Fibroblast of lung (primary cell): ENCODE data around the gene AZU1. TPM values are rescaled to one million over a fixed set of nuclear protein-coding genes. Genes with fewer than 3 reads are reported as not detected.

ENCODE experiments used
- DNase-seq, 2 donors: peaks; one replicate each; pipeline versions ENCODE4 v3.0.0 to v3.0.0-alpha.2; 2010; ENCODE audit warnings: low read depth in 2 of 2
- H2AFZ ChIP-seq: 2 replicates; pipeline ENCODE4 v1.5.1; 2012; ENCODE audit warnings: low read length, control low read depth, inconsistent platforms
- H3K27ac ChIP-seq: 2 replicates; pipeline ENCODE4 v1.5.1; 2011; ENCODE audit warnings: low read length, control low read depth; ENCODE audit not compliant: insufficient read depth
- H3K27me3 ChIP-seq: 2 replicates; pipeline ENCODE4 v1.5.1; 2011; ENCODE audit warnings: mild to moderate bottlenecking, low read length; ENCODE audit not compliant: control insufficient read depth, insufficient read depth
- H3K36me3 ChIP-seq: 2 replicates; pipeline ENCODE4 v1.5.1; 2011; ENCODE audit warnings: low read length; ENCODE audit not compliant: control insufficient read depth, insufficient read depth
- H3K4me1 ChIP-seq: 2 replicates; pipeline ENCODE4 v1.5.1; 2011; ENCODE audit warnings: low read length; ENCODE audit not compliant: control insufficient read depth, insufficient read depth; ENCODE audit errors: extremely low read depth
- H3K4me2 ChIP-seq: 2 replicates; pipeline ENCODE4 v1.5.1; 2011; ENCODE audit warnings: low read length, control low read depth; ENCODE audit not compliant: insufficient read depth; ENCODE audit errors: extremely low read depth
- H3K4me3 ChIP-seq, 4 experiments: fragments of 200-600 bp in 1 of 4; sonication (generic) in 1 of 4; replicated peaks in 1 of 4; 2 replicates each; pipeline ENCODE4 v1.5.1; 2011 to 2016; ENCODE audit warnings: low read length in 4 of 4, low read depth in 3 of 4, mild to moderate bottlenecking in 3 of 4, control low read depth in 2 of 4, inconsistent platforms in 1 of 4, mixed read lengths in 1 of 4; ENCODE audit not compliant: insufficient read depth in 1 of 4; ENCODE audit errors: control extremely low read depth in 1 of 4
- H3K79me2 ChIP-seq: 2 replicates; pipeline ENCODE4 v1.5.1; 2012; ENCODE audit warnings: mild to moderate bottlenecking, low read length, inconsistent platforms; ENCODE audit not compliant: control insufficient read depth, insufficient read depth
- H3K9ac ChIP-seq: 2 replicates; pipeline ENCODE4 v1.5.1; 2011; ENCODE audit warnings: mild to moderate bottlenecking, low read length, control low read depth; ENCODE audit not compliant: insufficient read depth
- H3K9me3 ChIP-seq: 2 replicates; pipeline ENCODE4 v1.5.1; 2012; ENCODE audit warnings: low read depth, low read length; ENCODE audit not compliant: control insufficient read depth, insufficient read depth
- H4K20me1 ChIP-seq: 2 replicates; pipeline ENCODE4 v1.5.1; 2011; ENCODE audit warnings: low read length; ENCODE audit not compliant: control insufficient read depth, insufficient read depth; ENCODE audit errors: extremely low read depth
- EZH2 ChIP-seq: IDR thresholded peaks from 2 replicates; pipeline ENCODE4 v1.5.1; 2012; ENCODE audit warnings: low read length, control low read depth, mild to moderate bottlenecking; ENCODE audit errors: missing control alignments
- polyA plus RNA-seq, 2 donors: library from polyadenylated mRNA; depleted of rRNA in 1 of 2; stranded (reverse) in 1 of 2; unstranded in 1 of 2; fragments of >200 nt; gene quantifications; 2 replicates each; pipeline ENCODE4 v1.2.1, GENCODE V29; 2011 to 2012; ENCODE audit warnings: missing spikeins in 1 of 2
- total RNA-seq: library from RNA; depleted of rRNA; stranded (reverse); fragments of >200 nt; gene quantifications from 2 replicates; pipeline ENCODE4 v1.2.1, GENCODE V29; 2014
- TF ChIP-seq, protein P1 (sequence below), 2 donors: IDR thresholded peaks in 1 of 2; conservative IDR thresholded peaks in 1 of 2; 1 replicate in 1 of 2; 2 replicates in 1 of 2; pipeline ENCODE4 v1.5.1; 2011 to 2012; ENCODE audit warnings: low read length in 2 of 2, control low read depth in 1 of 2, inconsistent platforms in 1 of 2, low read depth in 1 of 2, mild to moderate bottlenecking in 1 of 2

AZU1 gene
- total and polyA plus RNA-seq, 2 donors (not counting 1 experiment from before 2014, with no cell fraction given) = 0.17 TPM; not detected in 1

GRCh38 chr19:781800-782184 is 45.8 kb upstream of the AZU1 start:
- no peak for TF ChIP-seq EZH2
- TF ChIP-seq, protein P1, sequence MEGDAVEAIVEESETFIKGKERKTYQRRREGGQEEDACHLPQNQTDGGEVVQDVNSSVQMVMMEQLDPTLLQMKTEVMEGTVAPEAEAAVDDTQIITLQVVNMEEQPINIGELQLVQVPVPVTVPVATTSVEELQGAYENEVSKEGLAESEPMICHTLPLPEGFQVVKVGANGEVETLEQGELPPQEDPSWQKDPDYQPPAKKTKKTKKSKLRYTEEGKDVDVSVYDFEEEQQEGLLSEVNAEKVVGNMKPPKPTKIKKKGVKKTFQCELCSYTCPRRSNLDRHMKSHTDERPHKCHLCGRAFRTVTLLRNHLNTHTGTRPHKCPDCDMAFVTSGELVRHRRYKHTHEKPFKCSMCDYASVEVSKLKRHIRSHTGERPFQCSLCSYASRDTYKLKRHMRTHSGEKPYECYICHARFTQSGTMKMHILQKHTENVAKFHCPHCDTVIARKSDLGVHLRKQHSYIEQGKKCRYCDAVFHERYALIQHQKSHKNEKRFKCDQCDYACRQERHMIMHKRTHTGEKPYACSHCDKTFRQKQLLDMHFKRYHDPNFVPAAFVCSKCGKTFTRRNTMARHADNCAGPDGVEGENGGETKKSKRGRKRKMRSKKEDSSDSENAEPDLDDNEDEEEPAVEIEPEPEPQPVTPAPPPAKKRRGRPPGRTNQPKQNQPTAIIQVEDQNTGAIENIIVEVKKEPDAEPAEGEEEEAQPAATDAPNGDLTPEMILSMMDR (conservative IDR thresholded peaks at IDR 0.05 in 1 of 2, IDR thresholded peaks at IDR 0.05 in 1 of 2; ENCODE audit: low read depth in 1 of 2, low read length in 2 of 2) = no peak
- no peak overlapping the region for H3K4me2 ChIP-seq

GRCh38 chr19:782185-782877 is 45.3 kb upstream of the AZU1 start:
- Histone ChIP-seq H3K4me1 (peaks cover 10% of the 10 kb centered on the region), H3K4me2 (peak overlapping the region; percentile 11), H4K20me1 (no peaks in the 10 kb centered on the region), H2AFZ (peak overlapping the region; percentile 55), H3K27ac (peak overlapping the region; percentile 39), H3K4me3 (no peak overlapping the region), H3K9me3 (no peaks in the 10 kb centered on the region), H3K36me3 (no peaks in the 10 kb centered on the region), H3K27me3 (no peaks in the 10 kb centered on the region), H3K9ac (peak overlapping the region; percentile 8), H3K79me2 (no peaks in the 10 kb centered on the region)
- DNase-seq = peak; percentile 33 to 75
- TF ChIP-seq, protein P1 (conservative IDR thresholded peaks at IDR 0.05 in 1 of 2, IDR thresholded peaks at IDR 0.05 in 1 of 2; ENCODE audit: low read depth in 1 of 2, low read length in 2 of 2) = no peak
- no peak for TF ChIP-seq EZH2

More at GRCh38 chr19:781800-782184, 45.8 kb upstream of the AZU1 start:
- Histone ChIP-seq H2AFZ (no peak overlapping the region), H3K27me3 (no peaks in the 10 kb centered on the region), H3K9me3 (no peaks in the 10 kb centered on the region), H3K27ac (no peak overlapping the region), H3K9ac (no peak overlapping the region), H3K4me3 (no peak overlapping the region), H3K79me2 (no peaks in the 10 kb centered on the region), H3K4me1 (peaks cover 10% of the 10 kb centered on the region), H3K36me3 (no peaks in the 10 kb centered on the region), H4K20me1 (no peaks in the 10 kb centered on the region)
- DNase-seq = no peak

- H3K9ac ChIP-seq = no peak overlapping the region
- no peaks in the 10 kb centered on the region for H3K27me3 ChIP-seq
- H3K36me3 ChIP-seq = no peaks in the 10 kb centered on the region
- H3K4me1 ChIP-seq = peaks cover 10% of the 10 kb centered on the region
- no peaks in the 10 kb centered on the region for H3K79me2 ChIP-seq
- no peak for DNase-seq
- no peaks in the 10 kb centered on the region for H3K9me3 ChIP-seq
- H2AFZ ChIP-seq = no peak overlapping the region
- no peak overlapping the region for H3K4me3 ChIP-seq
- no peak for TF ChIP-seq EZH2
- TF ChIP-seq, protein P1 (conservative IDR thresholded peaks at IDR 0.05 in 1 of 2, IDR thresholded peaks at IDR 0.05 in 1 of 2; ENCODE audit: low read depth in 1 of 2, low read length in 2 of 2) = no peak
- peak overlapping the region; percentile 11 for H3K4me2 ChIP-seq
- no peaks in the 10 kb centered on the region for H4K20me1 ChIP-seq
- no peak overlapping the region for H3K27ac ChIP-seq
Measured at GRCh38 chr19:782878-783668, 44.6 kb upstream of the AZU1 start.
